Measurements from ENCODE around the gene FREM2. TPM values are rescaled to one million over a fixed set of nuclear protein-coding genes. Genes with fewer than 3 reads are reported as not detected.

The FREM2 gene
- total and polyA plus RNA-seq, 2 experiments from 2014 or later = 2.3 to 17.8 TPM

- H3K4me3 ChIP-seq = no peak overlapping the region
- no peaks in the 10 kb centered on the region for H4K20me1 ChIP-seq (ENCODE audit: insufficient read depth, poor library complexity, severe bottlenecking)
- no peak for DNase-seq (ENCODE audit: low spot score)
- no peaks in the 10 kb centered on the region for H3K27me3 ChIP-seq
- no peaks in the 10 kb centered on the region for H3K9me2 ChIP-seq (replicated peaks; ENCODE audit: insufficient read depth)
- no peaks in the 10 kb centered on the region for H3K79me2 ChIP-seq
- peaks cover 6% of the 10 kb centered on the region for H3K4me1 ChIP-seq (ENCODE audit: insufficient read depth)
- no peak overlapping the region for H2AFZ ChIP-seq
- H3K9me3 ChIP-seq (ENCODE audit: low read depth) = no peaks in the 10 kb centered on the region
- TF ChIP-seq EZH2 (IDR thresholded peaks at IDR 0.05; ENCODE audit: borderline replicate concordance) (no peak), EZH2phosphoT487 (IDR thresholded peaks at IDR 0.05; ENCODE audit: low read depth, severe bottlenecking, unreplicated experiment) (no peak), CTCF (IDR thresholded peaks at IDR 0.05; ENCODE audit: poor library complexity) (no peak)
- WGBS (ENCODE audit: low lambda C conversion rate, missing lambda C conversion rate) = 92% methylated on average over 5 of the region's 5 CpGs
- no peak overlapping the region for H3K4me2 ChIP-seq
- no peaks in the 10 kb centered on the region for H3K36me3 ChIP-seq (replicated peaks; ENCODE audit: insufficient read depth, low read depth)
- no peak overlapping the region for H3K27ac ChIP-seq
Observed at GRCh38 chr13:38880397-38880796, 193.5 kb downstream of the FREM2 start.

DNA sequence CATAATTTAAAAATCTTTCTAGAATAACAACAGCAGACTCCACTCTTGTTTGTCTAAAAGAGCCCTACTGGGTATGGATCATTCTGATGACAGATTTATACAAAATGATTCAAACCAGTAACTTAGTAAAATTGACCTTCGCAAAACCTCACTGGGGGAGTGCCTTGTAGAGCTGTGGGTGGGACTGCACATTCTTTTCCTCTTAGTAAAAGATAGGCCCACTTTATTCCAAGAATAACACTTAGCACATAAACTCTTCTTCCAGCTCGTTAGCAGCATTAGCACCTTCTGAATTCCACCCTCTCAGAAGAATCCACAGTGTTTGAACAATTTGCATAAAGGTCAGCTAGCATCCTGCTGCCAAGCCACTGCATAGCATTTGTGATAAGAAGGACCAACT is 196.9 kb downstream of the FREM2 start:
- Histone ChIP-seq H3K4me2 (no peak overlapping the region), H2AFZ (no peak overlapping the region), H3K27me3 (no peaks in the 10 kb centered on the region), H3K9me2 (replicated peaks; ENCODE audit: insufficient read depth) (no peaks in the 10 kb centered on the region), H4K20me1 (ENCODE audit: insufficient read depth, poor library complexity, severe bottlenecking) (no peaks in the 10 kb centered on the region), H3K36me3 (replicated peaks; ENCODE audit: insufficient read depth, low read depth) (no peaks in the 10 kb centered on the region), H3K4me1 (ENCODE audit: insufficient read depth) (peaks cover 3% of the 10 kb centered on the region), H3K79me2 (no peaks in the 10 kb centered on the region), H3K27ac (no peak overlapping the region), H3K9me3 (ENCODE audit: low read depth) (no peaks in the 10 kb centered on the region), H3K4me3 (no peak overlapping the region)
- TF ChIP-seq CTCF (IDR thresholded peaks at IDR 0.05; ENCODE audit: poor library complexity) = no peak
- TF ChIP-seq EZH2phosphoT487 (IDR thresholded peaks at IDR 0.05; ENCODE audit: low read depth, severe bottlenecking, unreplicated experiment) = no peak
- no peak for DNase-seq (ENCODE audit: low spot score)
- 56% methylated on average over 2 of the region's 2 CpGs for WGBS (ENCODE audit: low lambda C conversion rate, missing lambda C conversion rate)

GRCh38 chr13:38888309-38888708 is 201.4 kb downstream of the FREM2 start:
- H3K9me2 ChIP-seq (replicated peaks; ENCODE audit: insufficient read depth) = no peaks in the 10 kb centered on the region
- H2AFZ ChIP-seq = no peak overlapping the region
- 79% methylated on average over 4 of the region's 4 CpGs for WGBS (ENCODE audit: low lambda C conversion rate, missing lambda C conversion rate)
- H3K4me1 ChIP-seq (ENCODE audit: insufficient read depth) = no peaks in the 10 kb centered on the region
- H3K27me3 ChIP-seq = no peaks in the 10 kb centered on the region
- H3K27ac ChIP-seq = no peak overlapping the region
- no peak overlapping the region for H3K4me3 ChIP-seq
- H3K79me2 ChIP-seq = no peaks in the 10 kb centered on the region
- H3K36me3 ChIP-seq (replicated peaks; ENCODE audit: insufficient read depth, low read depth) = no peaks in the 10 kb centered on the region
- no peak for DNase-seq (ENCODE audit: low spot score)
- TF ChIP-seq EZH2phosphoT487 (IDR thresholded peaks at IDR 0.05; ENCODE audit: low read depth, severe bottlenecking, unreplicated experiment) = no peak
- no peak for TF ChIP-seq EZH2 (IDR thresholded peaks at IDR 0.05; ENCODE audit: borderline replicate concordance)
- no peak overlapping the region for H3K4me2 ChIP-seq
- no peaks in the 10 kb centered on the region for H4K20me1 ChIP-seq (ENCODE audit: insufficient read depth, poor library complexity, severe bottlenecking)
- H3K9me3 ChIP-seq (ENCODE audit: low read depth) = no peaks in the 10 kb centered on the region

GRCh38 chr13:38895075-38895474 is 208.2 kb downstream of the FREM2 start:
- Histone ChIP-seq H3K4me2 (no peak overlapping the region), H3K4me3 (no peak overlapping the region), H3K27me3 (no peaks in the 10 kb centered on the region), H2AFZ (no peak overlapping the region), H4K20me1 (ENCODE audit: insufficient read depth, poor library complexity, severe bottlenecking) (no peaks in the 10 kb centered on the region), H3K9me2 (replicated peaks; ENCODE audit: insufficient read depth) (no peaks in the 10 kb centered on the region), H3K4me1 (ENCODE audit: insufficient read depth) (no peaks in the 10 kb centered on the region), H3K36me3 (replicated peaks; ENCODE audit: insufficient read depth, low read depth) (no peaks in the 10 kb centered on the region), H3K79me2 (no peaks in the 10 kb centered on the region), H3K27ac (no peak overlapping the region), H3K9me3 (ENCODE audit: low read depth) (no peaks in the 10 kb centered on the region)
- no peak for DNase-seq (ENCODE audit: low spot score)
- TF ChIP-seq EZH2 (IDR thresholded peaks at IDR 0.05; ENCODE audit: borderline replicate concordance) (no peak), CTCF (IDR thresholded peaks at IDR 0.05; ENCODE audit: poor library complexity) (no peak), EZH2phosphoT487 (IDR thresholded peaks at IDR 0.05; ENCODE audit: low read depth, severe bottlenecking, unreplicated experiment) (no peak)
- WGBS (ENCODE audit: low lambda C conversion rate, missing lambda C conversion rate) = 95% methylated on average over 1 of the region's 1 CpG

Data from hepatocyte (in vitro differentiated cells).